ENCODE measurements around the gene STUB1.

STUB1 gene

DNA sequence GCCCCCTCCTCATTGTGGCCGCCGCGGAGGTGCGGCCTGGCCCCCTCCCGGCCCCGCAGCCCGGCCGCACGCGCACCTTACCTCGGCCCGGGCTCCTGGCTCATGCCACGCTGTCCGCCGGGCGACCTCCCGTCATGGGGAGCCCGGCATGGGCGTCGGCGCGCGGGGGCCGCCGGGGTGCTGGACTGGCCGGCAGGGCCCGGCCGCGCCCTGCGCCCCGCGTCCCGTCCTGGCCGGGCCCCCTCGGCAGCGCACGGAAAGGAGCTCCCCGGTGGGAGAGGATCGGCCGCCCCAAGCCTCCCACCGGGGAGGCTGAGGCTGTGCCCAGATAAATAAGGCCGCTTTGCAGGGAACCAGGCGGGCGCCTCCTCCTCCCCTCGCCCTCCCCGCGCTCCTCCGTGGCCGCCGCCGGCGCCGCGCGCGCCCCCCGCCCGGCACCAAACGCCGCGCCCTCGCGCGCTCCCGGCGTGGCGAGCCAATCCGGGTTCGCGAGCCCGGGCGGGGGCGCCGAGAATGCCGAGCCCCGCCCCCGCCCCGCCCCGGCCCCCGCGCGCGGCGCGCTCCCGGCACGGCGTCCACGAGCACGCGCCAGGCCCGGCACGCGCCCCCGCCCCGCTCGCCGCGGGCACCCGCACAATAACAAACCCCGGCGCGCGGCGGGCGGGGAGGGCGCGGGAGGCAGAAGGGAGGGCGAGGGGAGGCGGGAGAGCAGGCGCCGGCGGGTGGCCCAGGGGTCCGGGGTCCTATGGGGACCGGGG is 25.4 kb downstream of the STUB1 start, which contains the start of gene FBXL16:
Gene FBXL16 (minus strand): TSS at position 371 of the 758 bp plus-strand sequence. CDS start 8,396 bp downstream, outside the sequence.
- TF ChIP-seq, protein P1, sequence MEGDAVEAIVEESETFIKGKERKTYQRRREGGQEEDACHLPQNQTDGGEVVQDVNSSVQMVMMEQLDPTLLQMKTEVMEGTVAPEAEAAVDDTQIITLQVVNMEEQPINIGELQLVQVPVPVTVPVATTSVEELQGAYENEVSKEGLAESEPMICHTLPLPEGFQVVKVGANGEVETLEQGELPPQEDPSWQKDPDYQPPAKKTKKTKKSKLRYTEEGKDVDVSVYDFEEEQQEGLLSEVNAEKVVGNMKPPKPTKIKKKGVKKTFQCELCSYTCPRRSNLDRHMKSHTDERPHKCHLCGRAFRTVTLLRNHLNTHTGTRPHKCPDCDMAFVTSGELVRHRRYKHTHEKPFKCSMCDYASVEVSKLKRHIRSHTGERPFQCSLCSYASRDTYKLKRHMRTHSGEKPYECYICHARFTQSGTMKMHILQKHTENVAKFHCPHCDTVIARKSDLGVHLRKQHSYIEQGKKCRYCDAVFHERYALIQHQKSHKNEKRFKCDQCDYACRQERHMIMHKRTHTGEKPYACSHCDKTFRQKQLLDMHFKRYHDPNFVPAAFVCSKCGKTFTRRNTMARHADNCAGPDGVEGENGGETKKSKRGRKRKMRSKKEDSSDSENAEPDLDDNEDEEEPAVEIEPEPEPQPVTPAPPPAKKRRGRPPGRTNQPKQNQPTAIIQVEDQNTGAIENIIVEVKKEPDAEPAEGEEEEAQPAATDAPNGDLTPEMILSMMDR (IDR thresholded peaks at IDR 0.05; ENCODE audit: low read depth, low read length, missing control alignments) = no peak
- H3K4me3 ChIP-seq (replicated peaks; ENCODE audit: low read depth, low read length) = no peak within 1 kb of the TSS

DNA sequence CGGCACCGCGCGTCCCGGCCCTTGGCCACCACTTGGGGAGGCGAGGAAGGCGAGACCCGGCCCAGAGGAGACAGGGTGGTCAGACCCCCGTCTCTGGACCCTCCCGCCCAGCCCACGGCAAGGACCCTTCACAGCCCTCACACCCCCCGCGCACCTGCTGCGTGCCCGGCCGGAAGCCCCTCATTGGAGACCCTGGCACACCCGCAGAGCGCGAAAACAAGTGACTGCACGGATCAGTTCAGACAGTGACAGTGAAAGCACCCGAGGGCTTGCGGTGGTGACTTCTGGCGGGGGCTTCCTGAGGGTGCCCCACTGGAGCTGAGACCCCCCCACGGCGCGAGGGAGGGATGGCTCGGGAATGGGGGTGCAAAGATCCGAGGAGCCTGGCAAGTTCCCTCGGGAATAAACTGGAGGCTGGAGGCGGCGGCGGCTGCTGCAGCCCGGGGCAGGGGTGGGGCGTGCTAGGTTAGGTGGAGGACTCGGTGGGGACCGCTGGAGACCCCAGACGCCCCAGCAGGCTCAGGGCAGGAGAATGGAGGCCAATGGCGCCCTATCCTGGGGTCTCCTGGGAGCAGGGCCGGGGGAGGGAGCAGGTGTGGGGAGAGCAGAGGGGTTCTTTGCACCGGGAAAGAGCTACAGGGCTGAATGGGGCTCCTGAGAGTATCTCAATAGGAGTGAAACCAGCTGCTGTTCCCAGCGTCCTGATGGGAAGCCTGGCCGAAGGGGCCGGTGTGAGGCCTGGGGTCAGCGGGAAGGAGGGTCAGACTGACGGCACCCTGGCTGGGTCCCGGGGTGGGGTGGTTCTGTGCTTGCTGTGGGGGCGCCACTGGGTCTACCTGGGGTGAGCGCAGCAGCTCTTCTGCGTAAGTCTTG is 26.2 kb downstream of the STUB1 start:
- no peak overlapping the region for H3K4me3 ChIP-seq (replicated peaks; ENCODE audit: low read depth, low read length)
- no peak for DNase-seq (ENCODE audit: extremely low read depth, low read depth)
- TF ChIP-seq, protein P1 (IDR thresholded peaks at IDR 0.05; ENCODE audit: low read depth, low read length, missing control alignments) = no peak

More for the DNA sequence above, 25.4 kb downstream of the STUB1 start, which contains the start of gene FBXL16:
- no peak for DNase-seq (ENCODE audit: extremely low read depth, low read depth)

DNA sequence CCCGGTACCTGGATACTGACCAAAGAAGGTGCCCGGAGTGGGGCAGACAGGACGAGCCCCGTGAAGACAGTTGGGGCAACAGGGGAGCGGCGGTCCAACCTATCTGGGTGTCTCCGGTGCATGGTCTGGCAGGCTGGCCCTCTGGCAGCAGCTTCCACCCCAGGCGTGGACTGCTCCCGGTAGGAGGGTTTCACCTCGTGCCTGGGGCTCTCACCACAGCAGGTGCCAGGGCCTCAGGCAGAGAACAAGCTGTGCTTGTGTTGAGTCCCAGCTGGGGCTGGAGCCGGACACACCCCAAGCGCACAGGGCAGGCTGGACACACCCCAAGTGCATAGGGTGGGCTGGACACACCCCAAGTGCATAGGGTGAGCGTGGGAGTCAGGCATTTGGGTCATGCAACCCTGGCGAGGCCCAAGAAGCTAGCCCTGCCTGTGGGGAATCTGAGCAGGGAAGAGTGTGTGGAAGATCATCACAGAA is 26.9 kb downstream of the STUB1 start:
- no peak overlapping the region for H3K4me3 ChIP-seq (replicated peaks; ENCODE audit: low read depth, low read length)
- DNase-seq (ENCODE audit: extremely low read depth, low read depth) = no peak
- TF ChIP-seq, protein P1 (IDR thresholded peaks at IDR 0.05; ENCODE audit: low read depth, low read length, missing control alignments) = no peak

DNA sequence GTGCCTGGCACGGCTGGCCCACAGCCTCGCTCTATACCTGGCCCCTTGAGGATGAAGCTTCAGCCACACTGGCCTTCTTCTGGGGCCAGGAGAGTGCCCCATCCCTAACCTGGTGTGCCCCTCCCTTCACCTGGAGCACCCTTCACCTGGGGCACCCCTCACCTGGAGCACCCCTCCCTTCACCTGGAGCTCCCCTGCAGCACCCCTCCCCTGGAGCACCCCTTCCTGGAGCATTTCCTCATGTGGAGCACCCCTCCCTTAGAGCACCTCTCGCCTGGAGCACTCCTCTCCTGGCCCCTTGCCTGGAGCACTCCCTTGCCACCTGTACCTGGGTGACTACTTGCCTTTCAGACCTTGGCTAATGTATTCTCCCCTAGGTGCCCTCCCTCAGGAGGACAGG is 27.8 kb downstream of the STUB1 start:
- no peak for DNase-seq (ENCODE audit: extremely low read depth, low read depth)
- H3K4me3 ChIP-seq (replicated peaks; ENCODE audit: low read depth, low read length) = no peak overlapping the region
- TF ChIP-seq, protein P1 (IDR thresholded peaks at IDR 0.05; ENCODE audit: low read depth, low read length, missing control alignments) = no peak

DNA sequence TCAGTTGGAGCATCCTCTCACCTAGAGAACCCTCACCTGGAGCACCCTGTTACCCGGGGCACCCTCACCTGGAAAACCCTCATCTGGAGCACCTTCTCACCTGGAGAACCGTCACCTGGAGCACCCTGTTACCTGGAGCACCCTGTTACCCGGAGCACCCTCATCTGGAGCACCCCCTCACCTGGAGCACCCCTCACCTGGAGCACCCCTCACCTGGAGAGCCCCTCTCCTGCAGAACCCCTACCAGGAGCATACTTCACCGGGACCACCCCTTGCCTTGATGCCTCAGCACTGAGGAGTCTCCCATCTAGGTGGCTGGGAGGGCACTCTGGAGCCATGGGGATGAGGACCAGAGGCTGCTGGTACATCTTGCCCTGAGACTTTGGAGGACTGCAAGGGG is 28.7 kb downstream of the STUB1 start:
- H3K4me3 ChIP-seq (replicated peaks; ENCODE audit: low read depth, low read length) = no peak overlapping the region
- TF ChIP-seq, protein P1 (IDR thresholded peaks at IDR 0.05; ENCODE audit: low read depth, low read length, missing control alignments) = no peak
- no peak for DNase-seq (ENCODE audit: extremely low read depth, low read depth)

DNA sequence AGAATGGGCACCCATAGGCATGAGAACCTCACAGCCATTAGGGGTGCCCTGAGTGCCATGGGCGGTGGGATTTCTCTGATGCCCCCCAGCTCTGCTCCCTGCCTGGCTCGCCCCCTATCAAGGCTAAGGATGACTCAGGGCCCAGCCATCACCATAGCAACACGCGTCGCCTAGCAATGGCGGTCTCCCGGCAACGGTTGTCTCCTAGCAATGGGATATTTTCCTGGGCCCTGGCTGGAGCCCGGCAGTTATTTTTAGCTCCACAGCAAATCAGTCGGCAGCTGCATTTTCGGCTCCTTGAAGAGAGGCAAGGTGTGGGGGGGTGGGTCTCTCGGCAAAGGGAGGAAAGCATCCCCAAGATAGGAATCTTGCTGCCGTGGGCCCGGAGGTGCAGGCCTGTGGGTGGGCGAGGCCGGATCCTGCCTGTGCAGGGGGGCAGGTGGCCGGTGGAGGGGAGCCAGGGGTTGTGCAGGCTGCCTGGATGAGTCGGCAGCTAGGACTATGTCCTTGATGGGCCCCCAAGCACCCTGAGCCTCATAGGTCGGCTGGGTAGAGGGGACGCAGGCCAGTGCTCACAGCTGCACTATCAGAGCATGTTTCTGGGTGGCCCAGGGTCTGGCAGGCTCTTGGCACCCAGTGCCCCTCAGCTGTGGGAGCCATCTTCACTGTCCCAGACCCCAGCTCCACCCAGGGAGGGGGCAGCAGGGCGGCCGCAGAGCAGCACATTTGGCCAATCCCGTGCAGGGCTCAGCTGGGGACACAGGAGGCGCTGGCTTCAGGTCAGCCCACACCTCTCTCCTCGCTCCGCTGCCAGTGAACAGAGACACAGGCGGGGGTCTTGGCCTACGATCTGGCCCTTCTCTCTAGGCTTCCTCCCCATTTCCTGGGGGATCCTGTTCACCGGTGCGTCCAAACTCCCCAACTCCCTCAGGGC is 29.6 kb downstream of the STUB1 start:
- DNase-seq (ENCODE audit: extremely low read depth, low read depth) = no peak
- TF ChIP-seq, protein P1 (IDR thresholded peaks at IDR 0.05; ENCODE audit: low read depth, low read length, missing control alignments) = no peak

More for the DNA sequence above, 29.6 kb downstream of the STUB1 start:
- no peak overlapping the region for H3K4me3 ChIP-seq (replicated peaks; ENCODE audit: low read depth, low read length)

Data from HFF-Myc (cell line).